HG03196 (cell line): ENCODE measurements around the gene SLC43A1.
A peak's percentile ranks its signal among the peaks of the same experiment; 100 is the strongest.

Experiments
- ATAC-seq: cut with Tn5 transposase; IDR thresholded peaks from one replicate; pipeline ENCODE4 v1.9.1; 2021; ENCODE audit not compliant: unreplicated experiment

The SLC43A1 gene

DNA sequence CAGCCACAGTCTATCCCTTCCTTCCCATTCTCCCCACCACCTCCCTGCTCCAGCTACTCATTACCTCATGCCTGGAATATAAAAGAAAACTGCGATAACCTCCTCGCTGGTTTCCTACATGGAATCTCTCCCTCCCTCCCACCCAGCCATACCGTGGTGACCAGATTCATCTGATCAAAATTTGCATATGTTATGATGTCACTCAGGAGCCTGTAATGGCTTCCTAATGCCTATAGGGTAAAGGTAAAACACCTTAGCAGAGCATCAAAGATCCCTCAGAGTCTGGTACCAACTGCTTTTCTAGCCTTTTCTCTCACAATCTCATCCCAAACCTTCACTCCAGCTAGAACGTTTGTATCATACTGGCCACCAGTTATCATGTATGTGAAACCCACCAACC is 35.6 kb downstream of the SLC43A1 start:
- ATAC-seq: no peak

GRCh38 chr11:57479021-57479663 is 36.4 kb downstream of the SLC43A1 start:
- no peak for ATAC-seq

GRCh38 chr11:57477507-57478189 is 37.9 kb downstream of the SLC43A1 start:
- ATAC-seq: no peak

- ATAC-seq: peak; percentile 47
These were observed 38.6 kb downstream of the SLC43A1 start for GRCh38 chr11:57476757-57477506.

- ATAC-seq: peak; percentile 28
These were observed 39.3 kb downstream of the SLC43A1 start for GRCh38 chr11:57476047-57476756.

- peak; percentile 15 for ATAC-seq
These were observed 39.8 kb downstream of the SLC43A1 start for GRCh38 chr11:57475671-57476046.

GRCh38 chr11:57475191-57475590 is 40.3 kb downstream of the SLC43A1 start:
- ATAC-seq: no peak

DNA sequence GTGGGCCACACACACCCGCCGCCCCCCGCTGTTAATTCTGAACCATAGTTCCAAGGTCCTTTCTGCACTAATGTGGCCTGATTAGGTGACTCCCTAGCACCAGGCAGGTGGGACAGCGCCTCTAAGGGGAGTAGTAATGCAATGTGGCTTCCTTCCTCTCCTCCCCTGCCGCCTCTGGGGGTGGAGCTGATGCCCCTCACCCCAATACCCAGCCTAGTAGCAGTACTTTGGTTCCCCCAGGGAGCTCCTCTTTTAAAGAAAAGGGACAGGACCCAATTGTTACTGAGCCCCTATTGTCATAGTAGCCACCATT is 40.7 kb downstream of the SLC43A1 start:
- no peak for ATAC-seq

DNA sequence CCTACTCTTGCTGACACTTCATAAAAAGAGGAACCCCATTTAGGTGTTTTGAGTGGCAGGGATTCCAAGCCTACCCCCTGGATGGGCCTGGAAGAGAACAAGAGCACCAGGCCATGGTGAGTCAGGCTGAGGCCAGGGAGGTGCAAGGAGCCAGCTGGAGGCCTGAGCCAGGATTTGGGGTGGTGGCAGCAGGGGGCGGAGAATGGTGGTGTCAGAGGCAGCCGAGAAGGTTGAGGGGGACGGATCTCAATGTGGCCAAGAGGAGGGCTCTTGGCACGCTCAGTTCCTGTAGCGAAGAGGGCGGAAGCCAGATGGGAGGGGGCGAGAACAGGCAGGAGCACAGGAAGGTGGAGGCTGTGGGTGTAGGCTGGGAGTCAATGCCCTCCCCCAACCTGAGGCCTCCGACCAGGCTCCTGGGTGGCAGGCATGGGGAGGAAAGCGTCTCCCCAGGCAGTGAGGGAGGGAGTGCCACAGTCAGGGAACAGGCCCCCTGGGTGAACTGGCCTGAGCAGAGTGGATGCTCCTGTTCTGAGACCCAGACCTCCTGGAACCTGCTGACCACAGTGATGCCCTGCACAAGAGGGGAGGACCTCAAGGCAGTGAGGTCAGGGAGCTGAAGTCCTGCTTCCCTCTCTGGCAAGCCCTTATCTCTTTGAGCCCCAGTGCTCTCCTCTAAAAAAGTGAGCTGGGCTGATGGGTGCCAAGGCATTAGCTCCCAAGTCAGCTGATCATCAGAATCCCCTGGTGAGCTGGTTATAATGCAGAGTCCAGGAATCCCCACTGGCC is 41.3 kb downstream of the SLC43A1 start:
- ATAC-seq: peak; percentile 49

DNA sequence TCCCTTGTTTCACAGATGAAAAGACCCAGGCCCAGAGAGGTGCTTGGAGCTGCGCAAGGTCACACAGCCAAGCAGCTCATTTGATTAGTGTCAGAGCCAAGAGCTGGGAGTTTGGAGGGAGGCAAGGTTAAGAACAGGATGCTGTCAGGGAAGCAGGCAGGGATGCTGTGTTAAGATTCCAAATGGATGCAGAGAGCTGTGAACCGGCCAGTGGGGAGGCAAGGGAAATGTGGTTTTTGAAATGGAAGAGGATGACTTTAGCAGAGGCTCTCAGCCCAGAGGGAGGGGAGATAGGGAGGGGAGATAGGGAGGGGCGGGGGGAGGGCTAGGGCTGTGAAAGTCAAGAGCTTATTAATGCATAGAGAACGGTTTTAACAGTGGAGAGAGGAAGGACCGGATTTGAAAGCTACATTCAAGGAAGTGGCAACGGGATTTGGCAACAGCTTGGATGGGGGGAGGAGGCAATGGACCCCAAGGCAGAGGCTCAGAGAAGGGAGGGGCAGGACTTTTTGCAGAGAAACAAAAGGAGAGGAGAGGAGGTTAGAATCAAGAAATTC is 42.1 kb downstream of the SLC43A1 start:
- no peak for ATAC-seq

DNA sequence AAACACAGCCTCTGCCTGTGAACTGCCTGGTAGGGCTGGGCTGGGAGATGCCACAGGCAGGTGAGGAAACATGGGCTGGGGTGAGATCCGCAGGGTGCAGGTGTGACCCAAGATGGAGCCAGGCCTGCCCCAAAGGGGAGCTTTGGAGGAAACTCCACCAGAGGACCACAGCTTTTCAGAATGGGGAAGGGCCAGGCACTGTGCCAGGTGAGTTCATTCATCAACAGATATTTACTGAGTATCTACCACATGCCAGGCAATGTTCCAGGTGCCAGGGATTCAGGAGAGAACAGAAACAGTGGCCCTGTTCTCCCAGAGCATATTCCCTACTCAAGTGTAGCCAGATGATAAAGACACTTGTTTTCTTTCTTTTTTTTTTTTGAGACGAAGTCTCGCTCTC is 44.0 kb downstream of the SLC43A1 start:
- no peak for ATAC-seq

GRCh38 chr11:57469268-57469667 is 46.2 kb downstream of the SLC43A1 start:
- no peak for ATAC-seq

DNA sequence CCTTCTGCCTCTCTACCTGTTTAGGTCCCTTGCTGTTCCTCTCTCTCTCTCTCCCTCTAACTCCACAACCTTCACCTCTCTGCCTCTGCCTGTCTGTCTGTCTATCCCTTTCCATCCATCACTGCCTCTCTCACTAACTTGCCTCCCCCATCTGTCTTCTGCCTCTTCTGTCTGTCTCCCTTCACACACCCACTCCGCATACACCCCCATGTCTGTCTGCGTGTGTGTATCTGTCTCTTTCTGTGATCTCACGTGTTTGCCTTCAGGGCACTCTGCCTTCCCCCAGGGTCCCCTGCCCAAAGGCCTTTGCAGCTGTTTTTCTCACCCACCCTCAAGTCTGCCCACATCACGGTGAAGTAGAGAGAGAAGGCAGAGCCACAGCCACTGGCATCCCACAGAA is 47.2 kb downstream of the SLC43A1 start:
- ATAC-seq: no peak

DNA sequence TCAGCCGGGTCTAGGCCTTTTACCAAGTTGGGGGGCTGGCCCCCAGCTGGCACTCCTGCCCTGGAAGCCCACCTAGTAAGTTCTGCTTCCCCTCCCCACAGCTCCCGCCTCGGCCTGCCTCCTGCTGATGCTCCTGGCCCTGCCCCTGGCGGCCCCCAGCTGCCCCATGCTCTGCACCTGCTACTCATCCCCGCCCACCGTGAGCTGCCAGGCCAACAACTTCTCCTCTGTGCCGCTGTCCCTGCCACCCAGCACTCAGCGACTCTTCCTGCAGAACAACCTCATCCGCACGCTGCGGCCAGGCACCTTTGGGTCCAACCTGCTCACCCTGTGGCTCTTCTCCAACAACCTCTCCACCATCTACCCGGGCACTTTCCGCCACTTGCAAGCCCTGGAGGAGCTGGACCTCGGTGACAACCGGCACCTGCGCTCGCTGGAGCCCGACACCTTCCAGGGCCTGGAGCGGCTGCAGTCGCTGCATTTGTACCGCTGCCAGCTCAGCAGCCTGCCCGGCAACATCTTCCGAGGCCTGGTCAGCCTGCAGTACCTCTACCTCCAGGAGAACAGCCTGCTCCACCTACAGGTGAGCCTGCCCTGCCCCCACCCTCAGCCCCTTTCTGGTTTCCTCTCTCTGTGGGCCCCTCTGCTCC is 47.9 kb downstream of the SLC43A1 start:
- ATAC-seq: no peak

GRCh38 chr11:57466680-57467079 is 48.8 kb downstream of the SLC43A1 start:
- ATAC-seq: no peak

DNA sequence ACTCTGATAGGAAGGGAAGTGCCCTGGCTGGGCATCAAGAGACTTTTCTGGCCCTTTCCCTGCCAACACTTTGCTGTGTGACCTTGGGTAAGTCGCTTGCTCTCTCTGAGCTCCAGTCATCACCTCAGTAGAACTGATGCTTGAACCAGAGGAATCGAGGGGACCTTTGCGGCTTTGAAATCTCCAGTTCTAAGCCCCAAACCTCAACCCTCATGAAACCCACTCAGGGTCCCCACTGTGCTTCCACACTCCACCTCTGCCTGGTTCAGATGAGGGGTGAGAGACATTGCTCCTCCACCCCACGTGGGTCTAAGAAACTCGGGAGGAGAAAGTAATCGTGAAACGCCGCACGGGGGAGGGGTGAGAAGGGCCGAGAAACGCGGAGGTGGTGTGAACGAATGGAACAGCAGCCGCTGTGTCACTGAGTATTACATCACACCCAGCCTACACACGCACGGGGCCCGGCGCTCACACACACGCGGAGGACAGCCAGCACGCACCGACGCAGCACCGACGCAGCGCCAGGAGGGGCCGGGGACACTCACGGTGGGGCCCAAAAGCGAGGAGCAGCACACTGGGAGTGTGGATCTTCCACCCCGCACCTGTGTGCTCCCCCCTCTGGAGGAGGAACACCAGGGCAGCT is 50.8 kb downstream of the SLC43A1 start:
- no peak for ATAC-seq

DNA sequence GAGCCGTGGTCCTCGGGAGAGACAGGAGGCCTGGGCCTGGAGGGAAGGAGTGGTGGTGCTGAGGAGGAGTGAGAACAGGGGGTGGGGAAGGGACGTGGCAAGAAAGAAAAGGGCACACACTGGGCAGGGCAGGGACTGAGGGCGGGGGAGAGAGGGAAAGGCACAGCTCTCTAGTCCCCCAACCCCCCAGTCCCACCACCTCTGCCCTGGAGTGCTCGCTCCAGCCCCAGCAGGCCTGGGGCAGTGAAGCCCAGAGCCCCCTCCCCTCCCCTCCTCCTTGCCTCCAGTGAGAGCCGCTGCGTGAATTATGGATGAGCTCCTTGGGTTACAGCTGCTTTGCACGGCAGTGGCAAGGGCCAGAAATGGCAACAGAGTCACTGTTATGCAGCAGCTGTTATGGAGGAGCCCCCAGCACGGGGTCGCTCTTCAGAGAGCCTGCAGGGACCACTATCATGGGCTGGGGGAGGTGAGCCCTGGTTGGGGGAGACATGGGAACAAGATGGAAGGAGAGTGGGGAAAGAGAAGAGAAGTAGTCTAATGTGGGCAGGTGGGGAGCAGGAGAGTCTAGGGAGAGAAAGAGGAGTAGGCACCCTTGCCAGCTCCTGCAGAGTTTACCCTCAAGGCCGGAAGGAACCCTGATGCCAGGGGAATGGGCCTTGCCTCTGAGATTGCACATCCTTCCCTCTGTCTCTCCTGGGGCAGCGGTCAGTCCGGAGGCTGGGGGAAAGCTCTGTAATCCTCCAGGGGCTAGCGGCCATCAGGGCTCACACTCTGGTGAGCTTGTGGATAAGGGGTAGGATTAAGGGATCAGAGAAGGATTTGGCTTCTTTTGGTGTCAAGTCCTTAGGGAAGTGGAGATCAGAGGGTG is 51.6 kb downstream of the SLC43A1 start:
- no peak for ATAC-seq

DNA sequence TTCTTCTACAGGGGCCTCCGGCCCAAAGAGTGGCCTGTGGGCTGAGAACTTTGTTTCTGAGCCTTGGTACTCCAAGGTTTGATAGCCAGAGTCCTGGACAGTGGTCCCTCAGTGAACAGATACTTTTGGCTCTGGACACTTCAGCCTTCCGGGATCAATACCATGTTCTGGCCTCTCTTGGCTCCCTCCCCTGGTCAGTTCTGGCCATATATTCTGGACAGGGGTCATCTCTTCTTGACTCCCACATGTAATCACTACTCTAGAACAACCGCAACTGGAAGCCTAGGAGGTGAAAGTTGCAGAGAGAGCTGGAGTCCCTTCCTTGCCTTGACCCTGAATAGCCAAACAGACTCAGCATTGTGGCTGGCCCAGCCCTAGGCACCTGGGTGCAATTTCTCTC is 52.9 kb downstream of the SLC43A1 start:
- ATAC-seq: no peak
